Activated T-helper 1 cell treated with anti-CD3 and anti-CD28 coated beads, Interleukin-2, amount 50 U/mL, for 16 hours (primary cell): Measurements from ENCODE around the gene ARHGAP8.
"Not testable (repeated sequence)": the region's sequence is repeated elsewhere in the genome, so short reads cannot be mapped to it uniquely, and the experiment has no call there.

ENCODE experiments used
- DNase-seq, 2 donors: peaks; one replicate each; pipeline ENCODE4 v3.0.0-alpha.2; 2020; ENCODE audit warnings: low read depth in 1 of 2, low spot score in 1 of 2

The ARHGAP8 gene

DNA sequence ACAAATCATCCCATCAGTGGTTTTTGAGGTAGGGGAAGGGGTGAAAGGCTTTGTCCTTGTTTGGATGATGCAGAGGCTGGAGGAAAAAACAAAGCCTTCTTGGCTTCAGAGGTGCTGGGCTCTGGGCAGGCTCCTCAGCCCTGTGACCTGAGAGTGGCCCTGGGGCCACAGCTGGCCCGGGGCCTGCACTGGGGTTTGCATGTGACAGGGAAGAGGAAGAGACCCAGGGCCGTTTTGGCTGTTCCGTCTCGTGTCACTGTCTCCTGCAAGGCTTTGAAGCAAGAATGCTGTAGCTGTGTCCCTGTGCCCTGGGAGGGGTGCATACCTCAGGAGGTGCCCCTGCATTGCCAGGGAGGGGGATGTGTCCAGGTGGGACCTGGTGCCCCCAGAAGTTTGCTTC lies 12.6 kb downstream of the ARHGAP8 start:
- no peak for DNase-seq

DNA sequence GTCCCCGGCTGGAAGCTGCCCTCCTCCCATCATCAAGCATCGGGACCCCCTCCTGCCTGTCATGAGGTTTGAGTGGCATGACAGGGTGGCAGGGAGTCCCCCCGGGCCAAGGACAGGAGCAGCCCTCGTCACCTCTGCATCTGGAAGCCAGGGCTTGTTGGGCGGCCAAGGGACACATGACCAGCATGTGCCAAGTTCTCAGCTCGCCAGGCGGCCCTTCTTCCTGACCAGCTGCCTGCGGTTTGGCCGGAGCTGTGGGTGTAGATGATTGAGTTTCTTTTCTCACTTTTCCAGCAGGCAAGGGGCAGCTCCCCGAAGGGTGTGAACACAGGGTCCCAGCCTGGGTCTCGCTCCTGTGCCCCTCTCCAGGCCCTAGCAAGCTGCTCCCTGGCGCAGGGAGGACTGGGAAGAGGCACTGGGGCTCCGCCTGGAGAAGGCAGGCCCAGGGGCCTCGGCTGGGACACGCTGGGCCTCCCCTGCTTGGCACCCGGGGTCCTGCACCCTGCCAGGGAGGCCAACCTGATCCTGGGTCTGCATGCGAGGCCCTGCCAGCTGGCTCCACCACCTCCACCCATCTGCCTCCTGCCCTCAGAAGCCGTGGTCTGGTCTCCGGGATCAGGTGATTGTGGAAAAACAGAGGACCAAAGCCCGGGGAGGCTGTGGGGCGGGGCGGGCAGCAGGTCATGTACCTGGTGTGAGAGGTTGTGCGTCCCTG lies 13.4 kb downstream of the ARHGAP8 start:
- DNase-seq = no peak

DNA sequence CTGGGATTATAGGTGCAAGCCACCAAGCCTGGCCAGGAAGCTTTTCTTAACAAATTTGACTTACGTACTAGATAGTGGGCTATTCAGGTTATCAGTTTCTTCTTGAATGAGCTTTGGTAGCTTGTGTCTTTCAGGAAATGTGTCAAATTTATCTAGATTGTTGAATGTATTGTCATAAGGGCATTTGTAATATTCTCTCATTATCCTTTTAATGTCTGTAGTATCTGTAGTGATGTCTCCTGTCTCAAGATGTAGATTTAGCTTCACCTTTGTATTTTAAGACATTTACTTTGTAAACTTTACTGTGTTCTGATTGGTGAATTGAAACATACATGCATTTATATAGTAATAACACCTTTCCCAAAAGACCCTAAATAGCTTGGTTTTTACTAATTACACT lies 20.7 kb downstream of the ARHGAP8 start:
- no peak for DNase-seq

DNA sequence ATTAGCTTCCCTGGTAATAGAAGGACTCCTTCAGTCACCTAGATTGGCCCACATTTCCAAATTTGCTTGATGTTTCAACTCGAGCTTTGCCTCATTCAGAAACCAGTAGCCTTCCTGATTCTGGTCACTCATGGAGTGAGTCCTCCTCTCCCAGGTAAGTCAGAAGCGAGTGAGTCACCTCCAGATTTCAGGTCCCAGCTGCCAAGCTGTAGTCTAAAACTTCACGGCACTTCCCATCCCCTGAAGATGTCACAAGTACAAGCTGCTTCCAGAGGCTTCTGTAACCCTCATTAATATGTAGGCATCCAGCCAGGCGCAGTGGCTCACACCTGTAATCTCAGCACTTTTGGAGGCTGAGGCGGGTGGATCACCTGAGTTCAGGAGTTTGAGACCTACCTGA lies 23.5 kb downstream of the ARHGAP8 start:
- no peak for DNase-seq

DNA sequence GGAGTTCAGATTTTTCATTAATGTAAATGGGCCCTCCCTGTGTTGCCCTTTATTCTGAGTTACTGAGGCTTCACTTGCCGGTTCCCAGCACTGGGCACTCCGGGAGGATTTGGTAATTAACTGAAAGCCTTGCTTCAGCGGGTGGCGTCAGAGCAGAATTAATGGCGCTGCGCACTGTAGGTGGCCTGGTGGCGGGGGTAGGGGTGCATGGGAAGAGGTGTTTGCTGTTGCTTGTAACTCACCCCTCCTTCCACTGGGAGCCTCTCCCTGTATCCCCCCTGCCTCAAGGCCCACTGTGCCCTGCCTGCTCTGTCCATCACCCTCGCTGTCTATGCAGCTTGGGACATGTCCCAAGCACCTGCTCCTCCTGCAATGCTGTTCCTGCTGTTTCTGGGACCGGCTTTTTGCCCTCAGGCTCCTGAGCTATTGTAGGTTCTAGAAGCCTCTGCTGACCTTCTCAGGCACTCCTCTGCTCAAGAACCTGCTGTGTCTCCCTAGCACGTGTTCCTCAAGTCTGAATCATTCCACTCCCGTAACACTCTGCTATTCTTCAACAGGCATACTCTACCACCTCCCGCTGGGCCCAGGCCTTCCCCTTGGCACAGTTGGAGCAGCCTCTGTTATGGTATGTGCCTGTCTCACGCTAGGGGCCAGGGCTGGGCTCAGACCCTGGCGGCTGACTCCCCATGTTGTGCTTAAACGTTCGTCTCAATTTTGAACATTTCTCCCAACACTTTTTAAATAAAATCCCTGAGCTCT lies 24.4 kb downstream of the ARHGAP8 start:
- DNase-seq = no peak

DNA sequence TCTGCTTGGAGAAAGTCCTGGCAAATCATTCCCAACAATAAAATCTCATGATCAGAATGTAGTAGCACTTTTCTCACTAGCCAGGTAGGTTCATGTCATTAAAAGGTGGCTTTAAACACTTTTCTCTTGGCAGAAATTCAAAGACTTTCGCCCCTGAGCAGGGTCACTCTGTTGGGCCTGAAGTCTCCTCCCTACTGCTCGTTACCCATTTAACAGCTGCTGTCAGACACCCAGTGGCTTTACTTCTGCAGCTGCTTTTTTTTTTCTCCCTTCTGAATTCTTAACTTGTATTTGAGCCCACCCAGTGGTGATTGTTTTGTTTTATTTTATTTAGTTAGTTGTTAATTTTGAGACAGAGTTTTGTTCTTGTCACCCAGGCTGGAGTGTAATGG lies 25.0 kb downstream of the ARHGAP8 start:
- DNase-seq = no peak

DNA sequence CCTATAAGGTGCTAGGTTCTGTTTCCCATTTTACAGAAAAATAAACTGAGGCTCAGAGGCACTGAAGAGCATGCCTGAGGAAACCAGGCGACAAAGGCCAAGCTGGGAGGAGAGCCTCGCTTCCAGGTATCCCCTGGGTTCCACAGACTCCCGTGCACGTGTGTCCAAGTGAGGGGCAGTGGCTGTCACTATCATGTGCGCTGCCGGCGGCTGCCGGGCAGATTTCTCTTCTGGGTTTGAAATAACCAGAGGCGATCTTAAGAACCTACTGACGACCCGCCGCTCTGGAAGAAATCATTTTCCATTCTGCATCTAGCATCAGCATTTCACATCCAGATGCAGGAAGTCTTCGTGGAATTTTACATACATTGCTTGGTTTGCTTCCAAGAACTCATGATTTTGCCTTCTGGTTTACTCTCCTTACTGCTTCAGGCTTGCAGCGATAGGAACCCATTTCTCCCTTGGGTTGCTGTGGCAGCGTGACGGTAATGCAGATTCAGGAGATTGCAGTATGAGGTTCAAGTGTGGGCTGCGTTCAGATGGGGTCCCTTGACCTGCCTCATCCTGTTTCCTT lies 28.6 kb downstream of the ARHGAP8 start:
- DNase-seq = no peak

DNA sequence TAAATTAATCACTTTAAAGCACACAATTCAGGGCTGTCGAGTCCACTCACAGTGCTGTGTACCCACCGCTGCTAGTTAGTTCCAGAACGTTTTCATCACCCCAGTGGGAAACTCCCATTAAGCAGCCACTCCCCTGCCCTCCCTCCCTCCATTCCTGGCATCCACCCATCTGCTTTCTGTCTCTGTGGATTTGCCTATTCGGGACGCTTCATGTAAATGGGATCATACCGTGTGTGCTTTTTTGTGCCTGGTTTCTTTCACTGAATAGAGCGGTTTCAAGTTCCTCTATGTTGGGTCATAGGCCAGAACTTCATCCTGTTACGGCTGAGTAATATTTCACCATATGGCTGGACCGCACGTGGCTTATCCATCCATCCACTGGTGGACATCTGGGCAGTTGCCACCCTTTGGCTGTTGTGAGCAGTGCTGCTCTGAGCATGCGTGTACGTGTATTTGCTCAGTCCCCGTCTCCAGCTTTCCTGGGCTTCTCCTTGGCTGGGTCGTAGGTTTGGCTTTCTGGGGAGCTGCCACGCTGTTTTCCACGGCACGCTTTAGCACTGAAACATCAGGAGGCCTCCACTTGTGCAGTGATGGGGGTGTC lies 30.1 kb downstream of the ARHGAP8 start:
- DNase-seq = no peak

DNA sequence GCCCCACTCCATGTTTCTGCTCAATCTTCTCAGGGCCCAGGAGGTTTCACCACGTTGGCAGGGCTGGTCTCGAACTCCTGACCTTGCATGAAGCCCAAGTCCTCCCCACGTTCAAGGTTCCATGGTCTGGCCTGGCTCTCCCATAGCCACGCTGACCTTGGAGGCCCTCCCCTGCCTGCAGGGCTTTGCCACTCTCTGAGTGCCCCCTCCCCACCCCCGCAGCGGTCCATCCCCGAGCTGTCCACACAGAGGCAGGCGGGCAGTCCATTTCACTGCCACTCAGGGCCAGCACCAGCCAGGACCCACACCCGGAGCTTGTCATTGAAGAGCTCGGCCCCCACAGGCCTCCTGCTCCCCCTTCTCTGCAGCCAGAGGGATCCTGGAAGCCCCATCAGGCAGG lies 30.7 kb downstream of the ARHGAP8 start:
- no peak for DNase-seq

DNA sequence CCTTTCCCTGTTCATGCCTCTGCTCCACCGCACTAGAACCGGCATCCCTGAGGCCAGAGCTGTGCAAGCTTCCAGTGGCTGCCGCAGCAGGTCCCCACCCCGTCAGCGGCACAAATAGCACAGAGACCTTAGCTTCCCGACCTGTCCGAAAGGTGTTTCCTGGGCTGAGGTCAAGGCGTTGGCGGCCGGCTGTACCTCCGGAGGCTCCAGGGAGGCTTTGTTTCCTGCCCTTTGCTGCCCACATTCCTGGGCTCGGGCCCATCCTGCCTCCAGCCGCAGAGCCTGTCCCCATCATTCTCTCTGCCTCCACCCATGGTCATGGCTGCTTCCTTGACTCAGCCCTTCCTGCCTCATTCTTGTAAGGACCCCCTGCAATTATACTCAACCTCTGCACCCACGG lies 31.2 kb downstream of the ARHGAP8 start:
- no peak for DNase-seq

DNA sequence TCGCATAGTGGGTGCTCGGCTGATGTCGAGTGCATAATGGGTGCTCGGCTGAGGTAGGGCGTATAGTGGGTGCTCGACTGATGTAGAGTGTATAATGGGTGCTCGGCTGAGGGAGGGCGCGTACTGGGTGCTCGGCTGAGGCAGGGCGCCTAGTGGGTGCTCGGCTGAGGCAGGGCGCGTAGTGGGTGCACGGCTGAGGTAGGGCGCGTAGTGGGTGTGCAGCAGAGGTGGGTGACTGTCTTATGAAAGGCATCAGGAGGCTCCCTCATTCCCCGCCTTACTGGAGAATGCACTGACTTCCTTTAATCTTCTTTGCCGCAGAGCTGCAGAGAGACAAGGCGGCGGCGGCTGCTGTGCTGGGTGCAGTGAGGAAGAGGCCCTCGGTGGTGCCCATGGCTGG lies 33.8 kb downstream of the ARHGAP8 start:
- no peak for DNase-seq

DNA sequence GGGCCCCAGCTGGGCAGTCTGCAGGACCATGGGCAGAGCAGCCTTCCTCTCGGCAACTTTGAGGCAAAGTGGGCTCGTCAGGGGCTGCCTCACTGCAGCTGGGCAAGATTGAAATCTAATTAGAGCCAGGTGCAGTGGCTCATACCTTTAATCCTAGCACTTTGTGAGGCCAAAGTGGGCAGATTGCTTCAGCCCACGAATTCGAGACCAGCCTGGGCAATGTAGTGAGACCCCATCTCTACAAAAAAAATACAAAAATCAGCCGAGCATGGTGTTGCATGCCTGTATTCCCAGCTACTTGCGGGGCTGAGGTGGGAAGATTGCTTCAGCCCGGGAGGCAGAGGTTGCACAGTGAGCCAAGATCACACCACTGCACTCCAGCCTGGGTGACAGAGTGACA lies 34.2 kb downstream of the ARHGAP8 start:
- no peak for DNase-seq

DNA sequence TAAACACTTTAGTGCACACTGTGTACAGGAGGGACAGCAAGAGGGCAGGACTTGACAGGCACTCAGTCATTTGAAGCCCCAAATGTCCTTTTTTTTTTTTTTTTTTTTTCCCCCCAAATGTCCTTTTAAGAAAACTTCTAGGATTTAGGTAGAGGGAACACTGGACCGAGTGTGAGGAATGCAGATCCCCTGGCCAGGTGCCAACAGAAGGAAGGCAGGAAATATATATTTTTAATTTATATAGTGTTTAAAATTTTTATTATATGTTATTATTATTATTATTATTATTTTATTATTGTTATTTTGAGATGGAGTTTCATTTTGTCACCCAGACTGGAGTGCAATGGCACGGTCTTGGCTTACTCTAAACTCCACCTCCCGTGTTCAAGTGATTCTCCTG lies 35.5 kb downstream of the ARHGAP8 start:
- no peak for DNase-seq

DNA sequence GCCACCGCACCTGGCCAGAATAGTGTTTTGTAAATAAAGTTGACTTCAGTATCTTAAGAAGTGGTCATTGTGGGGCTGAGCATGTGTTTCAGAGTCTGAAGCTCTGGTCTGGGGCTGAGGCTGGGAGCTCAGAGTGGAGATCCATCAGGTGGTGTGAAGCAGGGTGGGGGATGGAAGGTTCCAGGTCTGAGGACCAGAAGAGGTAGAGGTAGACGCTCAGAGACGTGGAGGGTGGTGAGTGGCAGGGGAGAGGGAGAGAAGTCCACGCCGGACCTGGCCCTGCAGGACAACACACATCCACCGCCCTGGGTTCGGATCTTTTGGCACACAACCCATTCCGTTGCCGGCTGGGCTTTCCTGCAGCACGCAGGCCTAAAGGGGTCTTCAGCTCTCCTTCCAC lies 40.7 kb downstream of the ARHGAP8 start:
- no peak for DNase-seq

DNA sequence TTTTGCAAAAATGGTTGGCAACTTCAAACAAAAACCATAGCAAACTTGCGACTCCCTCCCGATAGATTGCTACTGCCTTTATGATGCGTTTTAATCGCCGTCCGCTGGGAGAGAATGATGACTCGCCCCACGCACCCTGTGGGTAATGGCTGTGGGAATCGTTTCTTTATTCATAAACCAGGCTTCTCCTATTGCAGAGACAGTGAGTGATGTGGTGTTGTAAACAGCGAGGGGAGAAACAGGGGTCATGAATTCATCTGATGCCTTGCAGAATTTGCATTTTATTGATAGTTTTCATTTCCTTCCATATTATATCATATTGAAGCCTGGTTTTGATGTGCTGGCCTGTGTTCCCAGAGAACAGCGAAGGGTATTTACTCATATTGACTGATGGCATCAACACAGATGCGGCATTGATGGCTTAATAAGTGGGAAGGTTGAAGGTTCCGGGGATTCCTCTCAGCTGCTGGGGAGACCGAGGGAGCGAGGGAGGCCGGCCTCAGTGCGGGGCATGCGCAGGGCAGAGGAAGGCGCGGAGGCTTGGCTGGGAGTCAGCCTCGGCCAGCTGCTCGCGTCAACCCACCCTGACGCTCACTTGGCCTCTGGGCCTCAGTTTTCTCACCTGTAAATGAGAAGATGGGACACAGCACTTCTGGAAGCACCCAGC lies 41.3 kb downstream of the ARHGAP8 start:
- no peak for DNase-seq

DNA sequence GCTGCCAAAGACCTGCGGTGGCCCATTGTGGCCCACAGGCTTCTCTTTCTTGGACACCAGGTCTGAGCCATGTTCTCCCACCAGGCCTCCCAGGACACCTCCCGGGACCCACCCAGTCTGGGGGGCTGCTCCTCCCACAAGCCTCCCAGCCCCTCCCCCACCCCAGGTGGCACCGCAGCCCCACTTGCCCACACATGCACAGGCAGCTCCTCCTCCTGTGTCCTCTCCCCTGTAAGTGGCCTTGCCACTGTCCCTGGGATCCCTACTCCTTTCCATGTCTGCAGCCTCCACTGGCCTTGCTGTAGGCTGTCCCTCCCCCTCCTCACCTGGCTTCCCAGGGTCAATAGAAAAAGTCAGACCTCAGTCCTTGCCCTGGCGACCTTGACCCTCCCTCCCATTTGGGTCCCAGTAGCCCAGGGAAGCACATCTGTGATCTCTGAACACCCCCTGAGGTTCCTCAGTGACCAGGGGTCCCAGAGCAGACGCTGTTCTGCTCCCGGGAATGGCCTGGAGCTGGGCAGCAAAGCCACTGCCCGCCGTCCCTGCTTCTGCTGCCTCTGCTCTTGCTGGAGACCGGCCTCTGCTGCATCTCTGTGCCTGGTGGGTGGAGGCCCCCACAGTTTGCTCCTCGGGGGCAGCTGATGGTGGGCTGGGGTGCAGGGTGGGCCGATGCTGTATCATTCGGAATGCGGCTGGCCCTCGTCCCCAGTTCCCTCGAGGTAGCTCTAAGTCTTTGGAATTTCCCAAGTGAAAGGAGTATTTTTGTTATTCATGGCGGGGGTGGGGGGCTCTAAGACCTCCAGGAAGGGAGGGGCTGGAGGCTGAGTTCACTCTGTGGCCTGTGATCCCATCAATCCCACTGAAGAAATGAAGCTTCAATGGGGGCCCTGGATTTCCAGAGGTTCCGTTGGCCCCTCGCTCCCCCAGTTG lies 43.6 kb downstream of the ARHGAP8 start:
- no peak for DNase-seq

DNA sequence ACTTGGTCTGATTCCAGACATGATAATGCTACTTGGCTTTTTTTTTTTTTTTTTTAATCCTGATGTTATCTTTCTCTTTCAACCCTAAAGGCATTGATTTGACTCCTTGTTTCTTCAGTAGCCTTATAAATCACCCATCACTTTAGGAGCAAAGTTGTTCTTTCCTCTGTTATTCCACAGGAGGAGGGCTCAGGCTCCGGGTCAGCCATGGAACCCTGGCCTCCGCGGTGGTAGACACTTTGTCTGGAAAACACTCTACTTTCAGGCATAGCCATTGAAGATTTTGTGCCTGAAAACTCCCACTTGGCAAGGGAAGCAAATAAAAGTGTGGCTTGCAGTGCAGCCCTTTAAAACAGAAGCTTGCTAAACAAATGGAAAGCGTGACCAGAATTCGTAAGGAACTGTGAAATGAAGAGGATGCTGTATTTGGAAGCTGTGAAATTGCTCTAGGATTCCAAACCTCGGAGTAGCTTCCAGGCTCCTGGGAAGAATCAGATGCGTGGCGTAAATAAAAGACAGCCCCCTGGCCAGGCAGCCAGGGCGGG lies 44.9 kb downstream of the ARHGAP8 start:
- no peak for DNase-seq

DNA sequence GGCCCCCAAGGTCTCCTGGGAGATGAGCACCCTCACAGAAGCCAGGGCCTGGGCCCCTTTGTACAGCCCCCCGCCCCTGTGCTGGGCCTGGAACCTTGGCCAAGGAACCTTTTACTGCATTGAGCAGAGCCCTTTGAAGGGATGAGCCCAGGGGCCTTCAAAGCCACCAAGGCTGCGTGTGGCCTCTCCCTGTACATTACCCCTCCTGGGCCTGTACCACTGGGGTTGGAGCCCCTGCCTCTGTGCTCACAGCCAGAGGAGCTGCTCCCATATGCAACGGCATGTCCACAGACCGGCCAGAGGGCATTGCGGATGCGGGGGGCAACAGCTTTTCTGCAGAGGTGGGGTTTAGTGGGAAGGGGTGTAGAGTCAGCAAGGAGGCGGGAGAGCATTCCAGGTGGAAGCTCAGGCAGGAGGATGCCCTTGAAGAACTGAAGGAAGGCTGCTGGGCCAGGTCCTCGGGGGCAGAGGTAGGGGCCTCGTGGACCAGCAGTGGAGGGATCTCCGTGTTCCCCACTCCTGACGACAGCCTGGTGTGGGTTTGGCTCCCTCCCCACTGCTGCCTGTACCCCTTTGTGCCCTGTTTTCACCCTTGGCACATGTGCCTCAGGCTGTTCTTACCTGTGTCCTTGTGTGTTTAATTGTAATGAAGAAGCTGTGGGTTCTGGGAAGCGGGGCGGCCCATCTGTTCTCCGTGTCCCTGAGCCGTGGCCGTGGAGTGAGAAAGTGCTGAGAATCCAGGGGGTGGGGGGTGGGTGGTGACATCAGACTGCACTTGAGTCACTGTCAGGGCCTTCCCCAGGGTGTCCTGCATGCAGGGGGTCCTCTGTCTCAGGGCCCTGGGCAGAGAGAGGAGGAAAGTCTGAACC lies 46.9 kb downstream of the ARHGAP8 start:
- DNase-seq = no peak

DNA sequence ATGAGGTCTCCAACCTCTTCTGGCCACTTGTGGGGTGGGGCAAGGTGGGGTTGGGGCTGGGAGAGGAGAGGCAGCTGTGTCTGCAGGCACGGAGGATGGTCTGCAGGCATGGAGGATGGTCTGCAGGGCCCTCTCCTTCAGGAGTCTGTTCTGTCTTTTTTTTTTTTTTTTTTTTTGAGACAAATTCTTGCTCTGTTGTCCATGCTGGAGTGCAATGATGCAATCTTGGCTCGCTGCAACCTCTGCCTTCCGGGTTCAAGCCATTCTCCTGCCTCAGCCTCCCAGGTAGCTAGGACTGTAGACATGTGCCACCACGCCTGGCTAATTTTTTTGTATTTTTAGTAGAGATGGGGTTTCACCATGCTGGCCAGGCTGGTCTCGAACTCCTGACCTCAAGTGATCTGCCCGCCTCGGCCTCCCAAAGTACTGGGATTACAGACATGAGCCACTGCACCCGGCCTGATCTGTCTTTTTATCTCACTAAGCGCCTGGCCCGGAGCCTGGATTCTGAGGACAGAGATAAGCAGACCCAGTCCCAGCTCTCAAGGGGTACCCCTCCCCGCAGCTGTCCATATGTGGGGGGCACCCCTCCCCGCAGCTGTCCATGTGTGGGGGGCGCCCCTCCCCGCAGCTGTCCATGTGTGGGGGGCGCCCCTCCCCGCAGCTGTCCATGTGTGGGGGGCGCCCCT lies 47.7 kb downstream of the ARHGAP8 start:
- not testable (repeated sequence) for DNase-seq
